Measurements from ENCODE around the gene STEAP2.

DNA sequence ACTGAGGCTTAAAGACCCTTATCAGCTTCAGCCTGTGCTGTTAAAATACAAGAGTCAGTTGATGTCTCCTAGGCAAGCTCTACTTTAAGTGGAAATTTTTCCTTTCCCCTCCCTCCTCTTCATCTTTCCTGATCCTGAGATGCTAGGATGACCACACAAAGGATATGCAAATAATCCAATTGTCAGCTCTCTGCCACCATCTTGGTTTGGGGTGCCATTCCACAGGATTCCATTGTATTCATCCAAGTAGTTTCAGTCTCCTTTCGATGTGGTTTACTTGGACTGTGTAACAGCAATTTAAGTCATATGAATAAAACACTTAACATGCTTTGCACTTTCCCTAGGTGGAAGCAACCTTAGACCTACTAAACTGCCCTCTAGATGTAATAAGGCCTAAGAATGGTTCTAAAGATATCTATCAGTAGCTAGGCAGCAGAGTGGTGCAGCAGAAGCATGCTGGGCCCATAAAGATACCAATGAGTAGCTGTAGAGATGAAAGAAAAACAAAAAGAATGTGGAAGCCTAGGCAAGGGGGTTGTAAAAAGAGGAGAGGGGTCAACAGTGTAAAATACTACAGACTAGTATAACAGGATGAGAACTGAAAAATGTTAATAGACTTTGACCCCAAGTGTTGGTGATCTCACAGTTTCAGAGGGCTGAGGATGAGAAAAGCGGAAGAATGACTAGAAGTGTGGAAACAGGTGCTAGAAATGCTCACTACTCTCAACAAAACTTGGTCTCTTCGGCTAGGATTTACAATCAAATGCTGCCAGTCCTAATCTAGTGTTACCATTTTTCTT is 31.0 kb downstream of the STEAP2 start:
- no peak for TF ChIP-seq POLR2A (IDR thresholded peaks at IDR 0.05)
- TF ChIP-seq, protein P1, sequence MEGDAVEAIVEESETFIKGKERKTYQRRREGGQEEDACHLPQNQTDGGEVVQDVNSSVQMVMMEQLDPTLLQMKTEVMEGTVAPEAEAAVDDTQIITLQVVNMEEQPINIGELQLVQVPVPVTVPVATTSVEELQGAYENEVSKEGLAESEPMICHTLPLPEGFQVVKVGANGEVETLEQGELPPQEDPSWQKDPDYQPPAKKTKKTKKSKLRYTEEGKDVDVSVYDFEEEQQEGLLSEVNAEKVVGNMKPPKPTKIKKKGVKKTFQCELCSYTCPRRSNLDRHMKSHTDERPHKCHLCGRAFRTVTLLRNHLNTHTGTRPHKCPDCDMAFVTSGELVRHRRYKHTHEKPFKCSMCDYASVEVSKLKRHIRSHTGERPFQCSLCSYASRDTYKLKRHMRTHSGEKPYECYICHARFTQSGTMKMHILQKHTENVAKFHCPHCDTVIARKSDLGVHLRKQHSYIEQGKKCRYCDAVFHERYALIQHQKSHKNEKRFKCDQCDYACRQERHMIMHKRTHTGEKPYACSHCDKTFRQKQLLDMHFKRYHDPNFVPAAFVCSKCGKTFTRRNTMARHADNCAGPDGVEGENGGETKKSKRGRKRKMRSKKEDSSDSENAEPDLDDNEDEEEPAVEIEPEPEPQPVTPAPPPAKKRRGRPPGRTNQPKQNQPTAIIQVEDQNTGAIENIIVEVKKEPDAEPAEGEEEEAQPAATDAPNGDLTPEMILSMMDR (IDR thresholded peaks at IDR 0.05): no peak

All from suprapubic skin (tissue), 3 donors.